HG03103 (cell line): ENCODE results near the gene CEP170B.
"Not testable (repeated sequence)": the region's sequence is repeated elsewhere in the genome, so short reads cannot be mapped to it uniquely, and the experiment has no call there.

Source experiments
- ATAC-seq: cut with Tn5 transposase; IDR thresholded peaks from one replicate; pipeline ENCODE4 v1.9.1; 2021; ENCODE audit warnings: low read depth; ENCODE audit not compliant: unreplicated experiment

Gene CEP170B

DNA sequence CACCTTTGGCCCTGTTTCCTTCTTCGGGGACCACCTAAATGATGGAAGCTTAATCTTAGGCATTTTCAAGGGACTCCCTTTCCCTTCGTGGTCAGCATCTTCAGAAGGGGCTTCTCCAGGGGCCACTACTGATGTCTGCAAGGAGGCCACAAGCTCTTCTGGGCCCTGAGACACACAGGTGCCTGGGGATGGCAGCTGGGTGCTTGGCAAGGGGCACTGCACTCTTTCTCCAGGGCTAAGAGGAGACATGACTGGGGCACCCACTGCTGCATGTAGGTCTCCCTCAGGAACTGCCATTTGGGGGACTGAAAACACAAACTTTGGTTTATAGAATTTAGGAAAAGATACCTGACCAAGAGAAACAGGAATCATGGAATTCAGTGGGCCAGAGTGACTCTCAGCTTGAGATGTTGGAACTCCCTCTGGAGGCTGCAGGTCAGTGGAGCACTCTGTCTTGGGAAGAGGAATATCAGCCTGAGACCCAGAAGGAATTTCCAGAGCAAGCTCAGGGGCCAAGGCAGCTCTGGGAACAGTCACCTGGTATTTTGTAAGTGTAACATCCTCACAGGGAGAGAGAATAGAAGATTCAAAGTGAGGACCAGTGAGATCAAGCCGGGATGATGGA lies 75.6 kb downstream of the CEP170B start:
- no peak for ATAC-seq

DNA sequence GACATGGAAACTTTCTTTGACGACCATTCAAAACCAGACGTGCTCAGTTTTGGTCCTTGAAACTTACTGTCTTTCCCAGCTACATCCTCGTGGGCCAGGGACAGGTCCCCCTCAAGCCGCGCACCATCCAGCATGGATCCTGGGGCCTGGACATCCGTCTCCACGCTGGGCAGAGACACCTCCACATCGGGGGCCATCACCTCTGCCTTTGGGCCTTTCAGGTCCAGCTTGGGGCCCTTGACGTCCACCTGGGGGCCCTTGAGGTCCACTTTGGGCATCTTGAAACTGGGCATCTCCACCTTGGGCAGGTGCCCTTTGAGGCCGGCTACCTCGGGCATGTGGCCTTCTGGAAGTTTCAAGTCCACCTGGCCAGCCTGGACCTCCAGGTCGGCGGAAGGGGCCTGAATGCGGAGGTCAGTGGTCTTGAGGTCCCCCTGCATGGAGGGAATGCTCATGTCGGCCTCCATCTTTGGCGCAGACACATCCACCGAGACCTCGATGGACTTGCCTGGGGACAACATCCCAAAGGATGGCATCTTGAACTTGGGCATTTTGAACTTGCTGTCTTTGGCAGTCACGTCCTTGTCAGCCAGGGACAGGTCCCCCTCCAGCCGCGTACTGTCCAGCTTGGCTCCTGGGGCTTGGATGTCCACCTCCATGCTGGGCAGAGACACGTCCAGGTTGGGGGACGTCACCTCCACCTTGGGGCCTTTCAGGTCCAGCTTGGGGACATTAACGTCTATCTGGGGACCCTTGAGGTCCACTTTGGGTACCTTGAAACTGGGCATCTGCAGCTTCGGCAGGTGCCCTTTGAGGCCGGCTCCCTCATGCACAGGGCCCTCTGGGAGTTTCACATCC lies 76.7 kb downstream of the CEP170B start:
- no peak for ATAC-seq

DNA sequence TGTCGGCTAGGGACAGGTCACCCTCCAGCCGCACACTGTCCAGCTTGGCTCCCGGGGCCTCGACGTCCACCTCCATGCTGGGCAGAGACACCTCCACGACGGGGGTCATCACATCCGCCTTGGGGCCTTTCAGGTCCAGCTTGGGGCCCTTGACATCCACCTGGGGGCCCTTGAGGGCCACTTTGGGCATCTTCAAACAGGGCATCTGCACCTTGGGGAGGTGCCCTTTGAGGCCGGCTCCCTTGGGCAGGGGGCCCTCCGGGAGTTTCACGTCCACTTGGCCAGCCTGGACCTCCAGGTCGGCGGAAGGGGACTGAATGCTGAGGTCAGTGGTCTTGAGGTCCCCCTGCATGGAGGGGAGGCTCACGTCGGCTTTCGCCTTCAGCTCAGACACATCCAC lies 77.5 kb downstream of the CEP170B start:
- ATAC-seq = no peak

DNA sequence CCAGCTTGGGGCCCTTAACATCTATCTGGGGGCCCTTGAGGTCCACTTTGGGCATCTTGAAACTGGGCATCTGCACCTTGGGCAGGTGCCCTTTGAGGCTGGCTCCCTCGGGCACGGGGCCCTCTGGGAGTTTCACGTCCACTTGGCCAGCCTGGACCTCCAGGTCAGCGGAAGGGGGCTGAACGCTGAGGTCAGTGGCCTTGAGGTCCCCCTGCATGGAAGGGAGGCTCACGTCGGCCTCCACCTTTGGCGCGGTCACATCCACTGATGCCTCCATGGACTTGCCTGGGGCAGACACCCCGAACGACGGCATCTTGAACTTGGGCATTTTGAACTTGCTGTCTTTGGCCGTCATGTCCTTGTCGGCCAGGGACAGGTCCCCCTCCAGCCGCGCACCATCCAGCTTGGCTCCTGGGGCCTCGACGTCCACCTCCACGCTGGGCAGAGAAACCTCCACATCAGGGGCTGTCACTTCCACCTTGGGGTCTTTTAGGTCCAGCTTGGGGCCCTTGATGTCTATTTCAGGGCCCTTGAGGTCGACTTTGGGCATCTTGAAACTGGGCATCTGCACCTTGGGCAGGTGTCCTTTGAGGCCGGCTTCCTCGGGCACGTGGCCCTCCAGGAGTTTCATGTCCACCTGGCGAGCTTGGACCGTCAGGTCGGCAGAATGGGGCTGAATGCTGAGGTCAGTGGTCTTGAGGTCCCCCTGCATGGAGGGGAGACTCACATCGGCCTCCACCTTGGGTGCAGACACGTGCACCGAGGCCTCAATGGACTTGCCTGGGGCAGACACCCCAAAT lies 78.3 kb downstream of the CEP170B start:
- ATAC-seq = not testable (repeated sequence)

DNA sequence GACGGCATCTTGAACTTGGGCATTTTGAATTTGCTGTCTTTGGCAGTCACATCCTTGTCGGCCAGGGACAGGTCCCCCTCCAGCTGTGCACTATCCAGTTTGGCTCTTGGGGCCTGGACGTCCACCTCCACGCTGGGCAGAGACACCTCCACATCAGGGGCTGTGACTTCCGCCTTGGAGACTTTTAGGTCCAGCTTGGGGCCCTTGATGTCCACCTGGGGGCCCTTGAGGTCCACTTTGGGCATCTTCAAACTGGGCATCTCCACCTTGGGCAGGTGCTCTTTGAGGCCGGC lies 78.9 kb downstream of the CEP170B start:
- not testable (repeated sequence) for ATAC-seq

DNA sequence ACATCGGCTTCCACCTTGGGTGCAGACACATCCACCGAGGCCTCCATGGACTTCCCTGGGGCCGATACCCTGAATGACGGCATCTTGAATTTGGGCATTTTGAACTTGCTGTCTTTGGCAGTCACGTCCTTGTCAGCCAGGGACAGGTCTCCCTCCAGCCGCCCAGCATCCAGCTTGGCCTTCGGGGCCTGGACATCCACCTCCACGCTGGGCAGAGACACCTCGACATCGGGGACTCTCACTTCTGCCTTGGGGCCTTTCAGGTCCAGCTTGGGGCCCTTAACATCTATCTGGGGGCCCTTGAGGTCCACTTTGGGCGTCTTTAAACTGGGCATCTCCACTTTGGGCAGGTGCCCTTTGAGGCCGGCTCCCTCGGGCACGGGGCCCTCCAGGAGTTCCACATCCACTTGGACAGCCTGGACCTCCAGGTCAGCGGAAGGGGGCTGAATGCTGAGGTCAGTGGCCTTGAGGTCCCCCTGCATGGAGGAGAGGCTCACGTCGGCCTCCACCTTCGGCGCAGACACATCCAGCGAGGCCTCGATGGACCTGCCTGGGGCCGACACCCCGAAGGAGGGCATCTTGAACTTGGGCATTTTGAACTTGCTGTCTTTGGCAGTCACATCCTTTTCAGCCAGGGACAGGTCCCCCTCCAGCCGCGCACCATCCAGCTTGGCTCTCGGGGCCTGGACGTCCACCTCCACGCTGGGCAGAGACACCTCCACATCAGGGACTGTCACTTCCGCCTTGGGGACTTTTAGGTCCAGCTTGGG lies 79.6 kb downstream of the CEP170B start:
- not testable (repeated sequence) for ATAC-seq

DNA sequence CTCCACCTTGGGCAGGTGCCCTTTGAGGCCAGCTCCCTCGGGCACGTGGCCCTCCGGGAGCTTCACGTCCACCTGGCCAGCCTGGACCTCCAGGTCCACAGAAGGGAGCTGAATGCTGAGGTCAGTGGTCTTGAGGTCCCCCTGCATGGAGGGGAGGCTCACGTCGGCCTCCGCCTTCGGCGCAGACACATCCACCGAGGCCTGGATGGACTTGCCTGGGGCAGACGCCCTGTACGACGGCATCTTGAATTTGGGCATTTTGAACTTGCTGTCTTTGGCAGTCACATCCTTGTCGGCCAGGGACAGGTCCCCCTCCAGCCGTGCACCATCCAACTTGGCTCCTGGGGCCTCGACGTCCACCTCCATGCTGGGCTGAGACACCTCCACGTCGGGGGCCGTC lies 80.2 kb downstream of the CEP170B start:
- not testable (repeated sequence) for ATAC-seq
